MM.1S (cell line): ENCODE data around the gene CNTROB.

Source experiments
- DNase-seq: peaks from one replicate; pipeline ENCODE4 v3.0.0-alpha.2; 2015
- H2AFZ ChIP-seq: fragments of 300-600 bp; sonication (generic); 2 replicates; pipeline ENCODE4 v1.6.0; 2016; ENCODE audit warnings: antibody characterized with exemption, low read length
- H3F3A ChIP-seq: fragments of 300-600 bp; sonication (generic); 2 replicates; pipeline ENCODE4 v1.6.1; 2016; ENCODE audit warnings: mild to moderate bottlenecking, antibody characterized with exemption, low read length, moderate library complexity, mixed read lengths; ENCODE audit not compliant: insufficient read depth
- H3K27ac ChIP-seq: fragments of 300-600 bp; sonication (generic); 2 replicates; pipeline ENCODE4 v1.5.1; 2016; ENCODE audit warnings: mild to moderate bottlenecking, low read length
- H3K27me3 ChIP-seq: fragments of 300-600 bp; sonication (generic); replicated peaks from 2 replicates; pipeline ENCODE4 v1.6.0; 2016; ENCODE audit warnings: low read length; ENCODE audit not compliant: insufficient read depth
- H3K36me3 ChIP-seq: fragments of 300-600 bp; sonication (generic); replicated peaks from 2 replicates; pipeline ENCODE4 v1.6.1; 2016; ENCODE audit warnings: mild to moderate bottlenecking, low read length, mixed read lengths; ENCODE audit not compliant: insufficient read depth
- H3K4me1 ChIP-seq: fragments of 300-600 bp; sonication (generic); 2 replicates; pipeline ENCODE4 v1.6.1; 2016; ENCODE audit warnings: low read length, mixed read lengths
- H3K4me2 ChIP-seq: fragments of 300-600 bp; sonication (generic); 2 replicates; pipeline ENCODE4 v1.6.0; 2016; ENCODE audit warnings: low read depth, low read length
- H3K4me3 ChIP-seq: fragments of 300-600 bp; sonication (generic); 2 replicates; pipeline ENCODE4 v1.5.1; 2016; ENCODE audit warnings: low read length, mixed read lengths
- H3K79me2 ChIP-seq: fragments of 300-600 bp; sonication (generic); 2 replicates; pipeline ENCODE4 v1.6.1; 2016; ENCODE audit warnings: mixed run types, low read length, mixed read lengths
- H3K9ac ChIP-seq: fragments of 300-600 bp; sonication (generic); 2 replicates; pipeline ENCODE4 v1.6.1; 2016; ENCODE audit warnings: low read length, mixed read lengths
- H3K9me2 ChIP-seq: fragments of 300-600 bp; sonication (generic); replicated peaks from 2 replicates; pipeline ENCODE4 v1.6.1; 2016; ENCODE audit warnings: mild to moderate bottlenecking, low read length, mixed read lengths; ENCODE audit not compliant: insufficient read depth
- H3K9me3 ChIP-seq: fragments of 300-600 bp; sonication (generic); replicated peaks from 2 replicates; pipeline ENCODE4 v1.6.1; 2016; ENCODE audit warnings: mild to moderate bottlenecking, low read length, mixed read lengths; ENCODE audit not compliant: insufficient read depth
- H4K20me1 ChIP-seq: fragments of 300-600 bp; sonication (generic); 2 replicates; pipeline ENCODE4 v1.6.1; 2016; ENCODE audit warnings: mild to moderate bottlenecking, low read length, moderate library complexity, mixed read lengths; ENCODE audit not compliant: insufficient read depth
- EZH2 ChIP-seq: fragments of 300-600 bp; sonication (generic); optimal IDR thresholded peaks from 2 replicates; pipeline ENCODE3; 2017; ENCODE audit warnings: low read depth, mild to moderate bottlenecking, antibody characterized with exemption, low read length, mixed read lengths
- EZH2phosphoT487 ChIP-seq: fragments of 300-600 bp; sonication (generic); IDR thresholded peaks from 2 replicates; pipeline ENCODE4 v1.6.1; 2018; ENCODE audit warnings: antibody characterized with exemption, low read length
- TF ChIP-seq, protein P1 (sequence below): fragments of 300-600 bp; sonication (generic); IDR thresholded peaks from 2 replicates; pipeline ENCODE4 v1.5.1; 2016; ENCODE audit warnings: antibody characterized with exemption, low read length, mixed read lengths

The CNTROB gene

DNA sequence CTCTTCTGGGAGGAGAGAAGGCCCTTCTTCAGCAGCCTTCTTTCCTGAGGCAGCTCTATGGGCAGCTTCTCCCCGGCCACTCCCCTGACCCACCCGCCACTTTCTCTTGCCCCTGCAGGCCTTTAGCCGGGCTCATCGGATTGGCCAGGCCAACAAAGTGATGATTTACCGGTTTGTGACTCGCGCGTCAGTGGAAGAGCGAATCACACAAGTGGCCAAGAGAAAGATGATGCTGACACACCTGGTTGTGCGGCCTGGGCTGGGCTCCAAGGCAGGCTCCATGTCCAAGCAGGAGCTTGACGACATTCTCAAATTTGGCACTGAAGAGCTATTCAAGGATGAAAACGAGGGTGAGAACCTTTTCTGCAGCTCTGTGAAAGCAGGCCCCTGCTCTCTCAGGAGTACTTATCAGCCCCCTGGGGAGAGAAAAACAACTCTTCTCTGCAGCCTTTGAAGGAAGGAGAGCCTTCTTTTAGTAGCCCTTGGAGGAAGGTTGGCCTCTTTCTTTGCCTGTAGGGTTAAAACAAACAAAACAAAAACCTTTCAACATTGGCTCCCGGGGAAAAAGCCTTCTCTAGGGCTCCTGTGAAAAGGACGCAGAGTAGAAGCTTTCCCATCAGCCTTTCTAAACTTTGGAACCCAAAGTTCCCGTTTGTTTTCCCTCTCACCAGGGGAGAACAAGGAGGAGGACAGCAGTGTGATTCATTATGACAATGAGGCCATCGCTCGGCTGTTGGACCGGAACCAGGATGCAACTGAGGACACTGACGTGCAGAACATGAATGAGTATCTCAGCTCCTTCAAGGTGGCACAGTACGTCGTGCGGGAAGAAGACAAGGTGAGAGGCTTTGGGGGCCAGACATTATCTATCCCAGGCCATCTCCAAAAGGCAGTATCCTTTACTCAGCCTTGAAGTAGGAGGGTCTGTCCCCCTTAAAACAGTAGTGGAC, 28.6 kb upstream of the CNTROB start:
- Histone ChIP-seq H3K4me1 (no peaks in the 10 kb centered on the region), H3K4me2 (no peak overlapping the region), H3K79me2 (no peaks in the 10 kb centered on the region), H3K9me3 (no peaks in the 10 kb centered on the region), H2AFZ (no peak overlapping the region), H4K20me1 (no peaks in the 10 kb centered on the region), H3K9ac (no peak overlapping the region), H3F3A (no peaks in the 10 kb centered on the region), H3K27me3 (peaks cover 73% of the 10 kb centered on the region), H3K36me3 (no peaks in the 10 kb centered on the region), H3K4me3 (no peak overlapping the region), H3K9me2 (no peaks in the 10 kb centered on the region), H3K27ac (no peak overlapping the region)
- DNase-seq: no peak
- TF ChIP-seq, protein P1, sequence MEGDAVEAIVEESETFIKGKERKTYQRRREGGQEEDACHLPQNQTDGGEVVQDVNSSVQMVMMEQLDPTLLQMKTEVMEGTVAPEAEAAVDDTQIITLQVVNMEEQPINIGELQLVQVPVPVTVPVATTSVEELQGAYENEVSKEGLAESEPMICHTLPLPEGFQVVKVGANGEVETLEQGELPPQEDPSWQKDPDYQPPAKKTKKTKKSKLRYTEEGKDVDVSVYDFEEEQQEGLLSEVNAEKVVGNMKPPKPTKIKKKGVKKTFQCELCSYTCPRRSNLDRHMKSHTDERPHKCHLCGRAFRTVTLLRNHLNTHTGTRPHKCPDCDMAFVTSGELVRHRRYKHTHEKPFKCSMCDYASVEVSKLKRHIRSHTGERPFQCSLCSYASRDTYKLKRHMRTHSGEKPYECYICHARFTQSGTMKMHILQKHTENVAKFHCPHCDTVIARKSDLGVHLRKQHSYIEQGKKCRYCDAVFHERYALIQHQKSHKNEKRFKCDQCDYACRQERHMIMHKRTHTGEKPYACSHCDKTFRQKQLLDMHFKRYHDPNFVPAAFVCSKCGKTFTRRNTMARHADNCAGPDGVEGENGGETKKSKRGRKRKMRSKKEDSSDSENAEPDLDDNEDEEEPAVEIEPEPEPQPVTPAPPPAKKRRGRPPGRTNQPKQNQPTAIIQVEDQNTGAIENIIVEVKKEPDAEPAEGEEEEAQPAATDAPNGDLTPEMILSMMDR: no peak
- TF ChIP-seq EZH2 (no peak), EZH2phosphoT487 (no peak)

DNA sequence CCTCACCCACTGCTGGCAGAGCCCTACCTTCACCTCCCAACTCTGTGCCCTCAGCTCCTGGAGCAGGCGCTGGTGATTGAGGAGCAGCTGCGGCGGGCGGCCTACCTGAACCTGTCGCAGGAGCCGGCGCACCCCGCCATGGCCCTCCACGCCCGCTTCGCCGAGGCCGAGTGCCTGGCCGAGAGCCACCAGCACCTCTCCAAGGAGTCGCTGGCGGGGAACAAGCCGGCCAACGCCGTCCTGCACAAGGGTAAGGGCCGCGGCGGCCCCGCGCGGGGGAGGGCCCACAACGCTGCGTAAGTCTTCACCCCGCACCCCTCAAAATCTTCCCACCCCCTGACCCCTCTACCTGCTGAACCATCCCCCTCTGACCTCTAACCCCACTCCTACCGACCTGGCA, 22.9 kb upstream of the CNTROB start:
- Histone ChIP-seq H2AFZ (no peak overlapping the region), H3F3A (no peaks in the 10 kb centered on the region), H3K9me2 (no peaks in the 10 kb centered on the region), H3K4me2 (no peak overlapping the region), H3K4me3 (no peak overlapping the region), H3K9me3 (no peaks in the 10 kb centered on the region), H3K9ac (no peak overlapping the region), H4K20me1 (no peaks in the 10 kb centered on the region), H3K27ac (no peak overlapping the region), H3K79me2 (no peaks in the 10 kb centered on the region), H3K27me3 (peaks cover 78% of the 10 kb centered on the region), H3K4me1 (no peaks in the 10 kb centered on the region), H3K36me3 (no peaks in the 10 kb centered on the region)
- DNase-seq: no peak
- TF ChIP-seq, protein P1: no peak
- TF ChIP-seq EZH2phosphoT487 (no peak), EZH2 (no peak)

DNA sequence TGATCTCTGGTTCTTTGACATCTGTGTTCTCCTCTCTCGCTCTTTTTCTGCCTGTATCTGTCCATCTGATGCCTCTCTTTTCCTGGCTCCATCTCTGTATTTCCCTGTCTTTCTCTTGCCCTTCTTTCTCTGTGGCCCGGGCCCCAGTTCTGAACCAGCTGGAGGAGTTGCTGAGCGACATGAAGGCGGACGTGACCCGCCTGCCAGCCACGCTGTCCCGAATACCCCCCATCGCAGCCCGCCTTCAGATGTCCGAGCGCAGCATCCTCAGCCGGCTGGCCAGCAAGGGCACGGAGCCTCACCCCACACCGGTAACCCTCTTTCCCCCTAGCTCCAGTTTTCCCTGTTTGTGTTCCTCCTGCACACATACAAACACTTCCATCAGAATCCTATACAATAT, 21.7 kb upstream of the CNTROB start:
- Histone ChIP-seq H3K27ac (no peak overlapping the region), H3F3A (no peaks in the 10 kb centered on the region), H3K9ac (no peak overlapping the region), H3K4me1 (no peaks in the 10 kb centered on the region), H3K4me3 (no peak overlapping the region), H2AFZ (no peak overlapping the region), H3K36me3 (no peaks in the 10 kb centered on the region), H3K9me2 (no peaks in the 10 kb centered on the region), H3K27me3 (peaks cover 70% of the 10 kb centered on the region), H4K20me1 (no peaks in the 10 kb centered on the region), H3K4me2 (no peak overlapping the region), H3K9me3 (no peaks in the 10 kb centered on the region), H3K79me2 (no peaks in the 10 kb centered on the region)
- no peak for DNase-seq
- TF ChIP-seq EZH2: no peak
- TF ChIP-seq, protein P1: no peak
- TF ChIP-seq EZH2phosphoT487: no peak
